T-helper 17 cell (primary cell): ENCODE measurements around the gene GHDC. TPM values are rescaled to one million over a fixed set of nuclear protein-coding genes. Genes with fewer than 3 reads are reported as not detected.
"Not testable (repeated sequence)": the region's sequence is repeated elsewhere in the genome, so short reads cannot be mapped to it uniquely, and the experiment has no call there.

ENCODE experiments used
- ATAC-seq: fragments of 150-1000 bp; cut with Tn5 transposase; 2 replicates; pipeline ENCODE4 v1.10.0; 2021; ENCODE audit warnings: mild to moderate bottlenecking, moderate library complexity
- DNase-seq, 3 donors: peaks; one replicate each; pipeline versions ENCODE4 v3.0.0 to v3.0.0-alpha.2; 2020 to 2021
- H3K9me3 ChIP-seq: one replicate; pipeline ENCODE4 v1.7.0; 2013; ENCODE audit warnings: low read length, mild to moderate bottlenecking; ENCODE audit not compliant: control insufficient read depth, poor library complexity, severe bottlenecking
- H3K27ac Mint-ChIP-seq: one replicate; pipeline ENCODE4 v1.8.0; 2022; ENCODE audit warnings: mild to moderate bottlenecking, moderate library complexity, mixed read lengths
- H3K27me3 Mint-ChIP-seq: one replicate; pipeline ENCODE4 v1.8.0; 2022; ENCODE audit warnings: mixed read lengths
- H3K36me3 Mint-ChIP-seq: one replicate; pipeline ENCODE4 v1.8.0; 2022; ENCODE audit warnings: low read depth, mixed read lengths
- H3K4me1 Mint-ChIP-seq: one replicate; pipeline ENCODE4 v1.8.0; 2022; ENCODE audit warnings: mild to moderate bottlenecking, mixed read lengths
- H3K4me3 Mint-ChIP-seq: one replicate; pipeline ENCODE4 v1.8.0; 2022; ENCODE audit warnings: mild to moderate bottlenecking, moderate library complexity, mixed read lengths
- total RNA-seq, 4 donors: library from RNA in 2 of 4; stranded (reverse) in 2 of 4; gene quantifications; one replicate each; pipeline ENCODE4 v1.2.3 and lab custom pipeline; 2022 to 2026

The GHDC gene, protein sequence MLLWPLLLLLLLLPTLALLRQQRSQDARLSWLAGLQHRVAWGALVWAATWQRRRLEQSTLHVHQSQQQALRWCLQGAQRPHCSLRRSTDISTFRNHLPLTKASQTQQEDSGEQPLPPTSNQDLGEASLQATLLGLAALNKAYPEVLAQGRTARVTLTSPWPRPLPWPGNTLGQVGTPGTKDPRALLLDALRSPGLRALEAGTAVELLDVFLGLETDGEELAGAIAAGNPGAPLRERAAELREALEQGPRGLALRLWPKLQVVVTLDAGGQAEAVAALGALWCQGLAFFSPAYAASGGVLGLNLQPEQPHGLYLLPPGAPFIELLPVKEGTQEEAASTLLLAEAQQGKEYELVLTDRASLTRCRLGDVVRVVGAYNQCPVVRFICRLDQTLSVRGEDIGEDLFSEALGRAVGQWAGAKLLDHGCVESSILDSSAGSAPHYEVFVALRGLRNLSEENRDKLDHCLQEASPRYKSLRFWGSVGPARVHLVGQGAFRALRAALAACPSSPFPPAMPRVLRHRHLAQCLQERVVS
- total RNA-seq (10 to 100 TPM; 12.4 to 13.5 TPM), total RNA-seq (lab: John Stamatoyannopoulos, UW) (14.9 to 18.3 reads per million in 2 donors)

DNA sequence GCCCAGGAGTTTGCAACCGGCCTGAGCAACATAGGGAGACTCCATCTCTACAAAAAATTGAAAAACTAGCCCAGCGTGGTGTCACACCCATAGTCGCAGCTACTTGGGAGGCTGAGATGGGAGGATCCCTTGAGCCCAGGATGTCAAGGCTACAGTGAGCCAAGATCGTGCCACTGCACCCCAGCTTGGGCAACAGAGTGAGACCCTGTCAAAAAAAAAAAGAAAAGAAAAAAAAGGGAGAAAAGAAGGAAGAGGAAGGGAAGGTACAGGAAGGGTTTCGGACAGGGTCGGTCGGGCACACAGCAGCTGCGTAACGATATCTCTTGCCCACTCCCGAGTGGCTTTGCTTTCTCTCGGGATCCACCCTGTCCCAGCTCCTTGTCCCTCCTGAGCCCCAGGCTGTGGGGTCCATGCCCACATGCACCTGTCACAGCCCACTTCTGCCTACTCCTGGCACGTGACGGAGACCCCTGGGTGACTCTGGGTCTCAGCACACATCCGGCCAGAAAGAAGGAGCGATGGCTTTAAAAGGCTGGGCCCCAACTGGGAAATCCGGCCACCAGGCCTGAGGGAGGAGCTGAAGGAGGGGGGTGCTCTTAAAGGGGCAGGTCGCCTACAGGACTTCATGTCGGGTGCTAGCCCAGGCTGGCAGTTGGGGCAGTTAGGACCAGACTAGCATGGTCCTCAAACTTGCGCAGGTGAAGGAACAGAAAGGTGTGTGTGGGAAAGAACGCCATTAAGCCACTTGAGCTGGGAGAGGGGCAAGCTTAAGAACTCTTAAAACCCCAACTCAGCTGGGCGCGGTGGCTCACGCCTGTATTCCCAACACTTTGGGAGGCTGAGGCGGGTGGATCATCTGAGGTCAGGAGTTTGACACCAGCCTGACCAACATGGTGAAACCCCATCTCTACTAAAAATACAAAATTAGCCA is at the start of gene GHDC:
Gene GHDC (minus strand): TSS at position 526 of the 931 bp plus-strand sequence. CDS start 913 bp downstream, outside the sequence.
- no peaks in the 10 kb centered on the region for H3K36me3 Mint-ChIP-seq
- H3K4me3 Mint-ChIP-seq: peak within 1 kb of the TSS; percentile 95
- no peaks in the 10 kb centered on the region for H3K27me3 Mint-ChIP-seq
- peak within 1 kb of the TSS; percentile 92 for H3K27ac Mint-ChIP-seq
- peak; percentile 43 to 61 (median 60) for DNase-seq
- H3K4me1 Mint-ChIP-seq: peaks cover 22% of the 10 kb centered on the region
- ATAC-seq: peak; percentile 97
- no peaks in the 10 kb centered on the region for H3K9me3 ChIP-seq

DNA sequence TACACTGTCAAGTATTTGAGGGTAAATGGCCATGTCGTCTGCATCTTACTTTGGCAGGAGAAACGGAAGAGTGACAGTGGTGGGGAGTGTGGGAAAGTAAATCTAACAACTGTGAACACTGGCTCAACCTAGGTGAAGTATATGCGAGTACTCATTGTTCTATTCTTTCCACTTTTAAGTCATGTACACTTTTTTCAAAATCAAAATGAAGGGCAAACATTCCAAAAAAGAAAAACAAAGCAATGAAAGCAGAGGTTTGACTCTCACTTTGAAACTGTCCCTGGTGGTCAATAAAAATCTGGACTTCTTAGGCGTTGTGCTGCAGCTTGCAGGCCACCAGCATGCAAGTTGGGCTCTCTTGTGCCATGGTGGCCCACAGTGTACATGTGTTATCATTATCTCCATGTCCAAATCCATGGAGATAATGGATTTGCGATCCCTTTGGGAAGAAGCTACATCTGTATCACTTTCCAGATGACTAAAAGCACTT is 49.2 kb upstream of the GHDC start:
- DNase-seq (no peak), ATAC-seq (no peak)
- H3K4me1 Mint-ChIP-seq: peaks cover 46% of the 10 kb centered on the region
- peak overlapping the region; percentile 24 for H3K27ac Mint-ChIP-seq
- no peaks in the 10 kb centered on the region for H3K9me3 ChIP-seq
- H3K36me3 Mint-ChIP-seq: no peaks in the 10 kb centered on the region
- no peak overlapping the region for H3K4me3 Mint-ChIP-seq
- no peaks in the 10 kb centered on the region for H3K27me3 Mint-ChIP-seq

DNA sequence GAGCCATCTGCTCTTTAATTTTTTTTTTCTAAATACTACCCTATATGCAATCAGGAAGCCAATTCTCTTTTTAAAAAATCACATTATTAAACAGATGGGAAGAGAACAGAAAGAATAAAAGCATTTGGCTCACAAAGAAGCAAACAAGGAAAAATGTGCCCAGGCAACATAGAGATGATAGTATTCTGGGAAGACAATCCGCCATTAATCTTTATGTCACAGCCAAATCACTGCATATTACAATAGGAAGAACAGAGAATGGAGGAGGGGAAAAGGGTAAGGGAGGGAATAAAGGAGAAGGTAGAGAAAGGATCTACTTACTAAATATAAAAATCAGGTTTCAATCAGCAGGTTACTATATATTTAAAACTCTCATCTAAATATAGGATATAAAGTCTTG is 47.6 kb upstream of the GHDC start:
- Mint-ChIP-seq H3K36me3 (no peaks in the 10 kb centered on the region), H3K4me1 (peaks cover 43% of the 10 kb centered on the region), H3K27ac (peak overlapping the region; percentile 70), H3K27me3 (no peaks in the 10 kb centered on the region), H3K4me3 (no peak overlapping the region)
- no peaks in the 10 kb centered on the region for H3K9me3 ChIP-seq
- no peak for DNase-seq
- ATAC-seq: no peak

DNA sequence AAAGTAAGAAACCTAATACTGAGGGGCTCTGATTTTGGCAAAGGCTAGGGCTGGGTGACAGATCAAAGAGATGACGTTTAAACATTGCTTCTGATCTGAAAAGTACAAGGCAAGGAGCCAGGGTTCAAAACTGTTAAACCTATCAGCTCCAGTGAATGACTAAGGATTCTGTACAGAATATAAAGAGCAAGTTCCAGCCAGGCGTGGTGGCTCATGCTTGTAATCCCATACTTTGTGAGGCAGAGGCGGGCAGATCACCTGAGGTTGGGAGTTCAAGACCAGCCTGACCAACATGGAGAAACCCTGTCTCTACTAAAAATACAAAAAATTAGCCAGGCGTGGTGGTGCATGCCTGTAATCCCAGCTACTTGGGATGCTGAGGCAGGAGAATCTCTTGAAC is 46.6 kb upstream of the GHDC start:
- ATAC-seq, H3K9me3 ChIP-seq, H3K27me3 Mint-ChIP-seq, DNase-seq, H3K4me3 Mint-ChIP-seq, H3K27ac Mint-ChIP-seq, H3K36me3 Mint-ChIP-seq: not testable (repeated sequence)
- H3K4me1 Mint-ChIP-seq: peaks cover 40% of the 10 kb centered on the region

DNA sequence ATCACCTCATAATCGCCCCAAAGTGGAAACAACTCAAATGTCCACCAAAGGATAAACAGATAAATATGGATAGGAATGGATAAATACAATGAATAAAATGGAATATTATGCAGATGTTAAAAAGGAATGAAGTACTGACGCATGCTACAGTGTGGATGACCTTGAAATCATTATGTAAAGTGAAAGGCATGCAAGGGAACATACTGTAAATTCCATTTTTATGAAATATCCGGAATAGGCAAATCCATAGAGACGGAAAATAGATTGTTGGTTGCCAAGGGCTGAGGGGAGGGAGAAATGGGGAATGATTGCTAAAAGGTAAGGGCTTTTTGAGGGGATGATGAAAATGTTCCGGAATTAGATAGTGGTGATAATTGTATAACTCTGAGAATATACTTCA is 45.9 kb upstream of the GHDC start:
- Mint-ChIP-seq H3K4me1 (peaks cover 40% of the 10 kb centered on the region), H3K36me3 (no peaks in the 10 kb centered on the region), H3K27me3 (no peaks in the 10 kb centered on the region), H3K4me3 (no peak overlapping the region), H3K27ac (no peak overlapping the region)
- DNase-seq (no peak), ATAC-seq (no peak)
- no peaks in the 10 kb centered on the region for H3K9me3 ChIP-seq

DNA sequence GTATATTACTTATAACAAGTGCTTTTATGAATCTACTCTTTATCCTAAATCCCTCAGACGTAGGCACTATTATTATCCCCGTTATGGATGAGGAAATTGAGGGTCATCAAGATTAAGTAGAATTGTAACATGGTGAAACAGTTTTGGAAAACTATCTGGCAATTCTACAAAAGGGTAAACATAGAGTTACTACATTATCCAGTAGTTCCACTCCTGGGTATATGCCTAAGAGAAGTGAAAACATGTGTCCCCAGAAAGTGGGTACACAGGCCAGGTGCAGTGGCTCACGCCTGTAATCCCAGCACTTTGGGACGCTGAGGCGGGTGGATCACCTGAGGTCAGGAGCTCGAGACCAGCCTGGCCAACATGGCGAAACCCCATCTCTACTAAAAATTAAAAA is 45.3 kb upstream of the GHDC start:
- H3K36me3 Mint-ChIP-seq, H3K9me3 ChIP-seq, DNase-seq, H3K4me3 Mint-ChIP-seq, H3K27me3 Mint-ChIP-seq, H3K27ac Mint-ChIP-seq, ATAC-seq: not testable (repeated sequence)
- H3K4me1 Mint-ChIP-seq: peaks cover 45% of the 10 kb centered on the region

DNA sequence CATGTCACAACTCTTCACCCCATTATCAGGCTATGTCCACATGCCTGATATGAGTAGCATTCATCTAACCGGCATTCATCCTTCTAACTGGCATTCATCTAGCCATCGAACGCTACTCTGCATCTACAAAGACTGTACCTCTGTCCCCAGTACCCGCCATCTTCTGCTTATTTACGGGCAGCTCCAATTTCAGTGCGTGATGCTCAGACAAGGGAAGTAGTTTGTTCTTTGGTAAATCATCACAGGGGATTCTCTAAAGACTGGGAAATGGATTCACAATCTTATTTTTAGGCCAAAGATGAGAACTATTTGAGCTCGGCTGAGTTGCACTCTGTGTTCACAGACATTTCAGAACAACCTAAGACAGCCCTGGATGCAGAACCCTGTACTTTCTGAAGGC is 42.5 kb upstream of the GHDC start:
- peaks cover 33% of the 10 kb centered on the region for H3K4me1 Mint-ChIP-seq
- DNase-seq: no peak
- H3K27me3 Mint-ChIP-seq: no peaks in the 10 kb centered on the region
- no peak overlapping the region for H3K4me3 Mint-ChIP-seq
- peak overlapping the region; percentile 24 for H3K27ac Mint-ChIP-seq
- H3K9me3 ChIP-seq: no peaks in the 10 kb centered on the region
- ATAC-seq: no peak
- no peaks in the 10 kb centered on the region for H3K36me3 Mint-ChIP-seq

DNA sequence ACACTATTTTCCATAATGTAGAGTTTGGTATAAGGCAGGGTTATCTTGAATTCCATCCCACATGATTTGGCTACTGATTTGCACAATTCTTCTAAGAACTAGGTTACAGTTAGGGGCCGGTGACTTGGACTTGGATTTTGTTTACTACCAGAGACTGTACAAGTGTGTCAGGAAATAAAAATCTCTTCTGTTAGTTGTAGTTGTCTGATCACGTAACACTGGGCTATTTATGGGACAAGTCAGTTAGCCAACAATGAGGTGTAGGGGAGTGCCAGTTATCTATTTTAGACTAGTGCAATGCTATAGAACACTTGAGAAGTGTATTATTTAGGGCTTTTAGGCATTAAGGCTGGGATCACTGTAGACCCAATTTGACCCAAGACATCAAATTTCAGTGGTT is 39.7 kb upstream of the GHDC start:
- no peaks in the 10 kb centered on the region for H3K9me3 ChIP-seq
- peaks cover 27% of the 10 kb centered on the region for H3K4me1 Mint-ChIP-seq
- H3K36me3 Mint-ChIP-seq: no peaks in the 10 kb centered on the region
- no peaks in the 10 kb centered on the region for H3K27me3 Mint-ChIP-seq
- ATAC-seq: no peak
- H3K27ac Mint-ChIP-seq: peak overlapping the region; percentile 86
- DNase-seq: no peak
- H3K4me3 Mint-ChIP-seq: no peak overlapping the region

DNA sequence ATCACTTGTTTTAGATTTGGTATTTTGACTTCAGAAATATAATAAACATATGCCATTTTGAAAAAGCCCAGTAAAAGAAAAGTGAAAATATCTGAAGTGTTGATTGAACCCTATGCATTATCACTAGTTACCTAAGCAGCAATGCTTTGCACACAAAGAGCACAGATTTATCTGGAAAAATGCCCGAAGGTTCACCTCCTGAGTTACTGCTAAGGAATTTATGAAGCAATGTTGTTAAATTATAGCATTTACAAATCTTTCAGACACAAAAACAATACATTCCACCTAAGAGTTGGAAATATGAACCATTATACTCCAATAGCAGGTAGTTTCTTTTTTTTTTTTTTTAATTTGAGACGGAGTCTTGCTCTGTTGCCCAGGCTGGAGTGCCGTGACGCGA is 38.9 kb upstream of the GHDC start:
- DNase-seq: no peak
- H3K4me1 Mint-ChIP-seq: peaks cover 27% of the 10 kb centered on the region
- no peak for ATAC-seq
- H3K4me3 Mint-ChIP-seq: no peak overlapping the region
- peak overlapping the region; percentile 86 for H3K27ac Mint-ChIP-seq
- no peaks in the 10 kb centered on the region for H3K9me3 ChIP-seq
- no peaks in the 10 kb centered on the region for H3K36me3 Mint-ChIP-seq
- no peaks in the 10 kb centered on the region for H3K27me3 Mint-ChIP-seq

DNA sequence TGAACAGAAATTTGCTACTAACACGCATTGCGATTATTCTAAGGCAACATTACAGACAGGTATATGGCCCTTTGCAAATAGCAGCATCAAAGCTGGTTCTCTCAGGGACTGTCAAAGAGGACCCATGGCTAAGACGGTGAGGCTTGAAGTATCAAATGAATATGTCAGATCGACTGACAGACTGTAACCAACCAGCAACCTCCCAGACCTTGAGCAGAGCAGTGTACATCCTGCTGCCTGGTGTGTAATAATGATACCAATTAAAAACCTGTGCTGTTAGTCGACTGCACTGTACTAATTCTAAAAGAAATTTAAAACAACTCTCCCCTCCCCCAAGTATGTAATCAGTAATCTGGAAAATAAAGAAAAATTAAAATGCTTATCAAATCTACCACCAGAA is 35.9 kb upstream of the GHDC start:
- no peak overlapping the region for H3K4me3 Mint-ChIP-seq
- no peaks in the 10 kb centered on the region for H3K9me3 ChIP-seq
- ATAC-seq: peak; percentile 32
- no peaks in the 10 kb centered on the region for H3K36me3 Mint-ChIP-seq
- H3K27me3 Mint-ChIP-seq: no peaks in the 10 kb centered on the region
- H3K27ac Mint-ChIP-seq: no peak overlapping the region
- DNase-seq: no peak
- peaks cover 17% of the 10 kb centered on the region for H3K4me1 Mint-ChIP-seq

DNA sequence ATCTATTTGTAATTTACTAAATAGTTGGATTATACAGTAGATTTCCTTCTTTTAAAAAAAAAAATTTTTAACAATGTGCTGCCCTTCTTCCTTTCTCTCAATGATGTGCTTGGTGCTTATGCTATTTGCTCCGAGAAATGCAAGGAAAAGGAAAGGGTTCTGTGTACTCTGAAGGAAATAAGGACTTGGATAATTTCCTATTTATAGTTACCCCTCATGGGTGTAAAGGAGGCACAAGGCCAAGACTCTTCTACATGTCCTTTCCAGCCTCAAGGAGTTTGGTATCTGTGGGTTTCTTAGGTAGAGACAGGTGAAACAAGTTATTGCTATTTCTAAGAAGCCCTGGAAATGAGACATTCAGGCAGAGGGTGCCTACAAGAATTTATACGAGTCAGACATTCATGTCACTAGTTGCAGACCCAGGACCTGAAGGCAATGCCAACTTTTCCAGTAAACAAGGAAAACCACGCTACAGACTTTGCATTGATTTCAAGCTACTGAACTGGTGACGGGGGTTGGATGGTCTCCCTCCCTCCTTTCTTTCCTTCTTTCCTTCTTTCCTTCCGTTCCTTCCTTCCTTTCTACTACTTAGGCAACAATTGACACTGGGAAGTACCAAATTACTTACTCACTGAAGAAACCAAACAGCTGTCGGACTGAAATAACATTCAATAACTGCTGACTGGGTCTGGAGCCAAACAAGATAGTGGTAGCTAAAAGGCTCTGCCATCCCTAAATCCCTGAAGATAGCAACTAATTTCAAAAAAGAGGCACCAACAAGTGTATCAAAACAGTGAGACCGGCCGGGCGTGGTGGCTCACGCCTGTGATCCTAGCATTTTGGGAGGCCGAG is 33.8 kb upstream of the GHDC start:
- no peaks in the 10 kb centered on the region for H3K9me3 ChIP-seq
- Mint-ChIP-seq H3K27ac (peak overlapping the region; percentile 85), H3K36me3 (no peaks in the 10 kb centered on the region), H3K27me3 (no peaks in the 10 kb centered on the region), H3K4me1 (peaks cover 7% of the 10 kb centered on the region), H3K4me3 (no peak overlapping the region)
- DNase-seq: no peak
- ATAC-seq: no peak

DNA sequence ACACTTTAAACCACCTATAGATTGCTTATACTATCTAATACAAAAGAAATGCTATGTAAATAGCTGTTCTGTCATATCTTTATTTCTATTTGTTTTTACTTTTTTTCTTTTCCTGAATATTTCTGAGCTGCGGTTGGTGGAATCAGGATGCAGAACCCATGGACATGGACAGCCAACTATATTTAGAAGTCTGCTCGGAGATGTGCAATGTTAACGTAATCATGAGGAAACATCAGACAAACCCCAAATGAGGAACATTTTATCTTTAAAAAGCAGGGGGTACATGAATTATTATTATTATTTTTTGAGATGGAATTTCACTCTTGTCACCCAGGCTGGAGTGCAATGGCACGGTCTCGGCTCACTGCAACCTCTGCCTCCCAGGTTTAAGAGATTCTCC is 31.4 kb upstream of the GHDC start:
- H3K36me3 Mint-ChIP-seq: peaks cover 5% of the 10 kb centered on the region

More for the DNA sequence above, 31.4 kb upstream of the GHDC start:
- peaks cover 11% of the 10 kb centered on the region for H3K4me1 Mint-ChIP-seq
- H3K4me3 Mint-ChIP-seq: no peak overlapping the region
- no peaks in the 10 kb centered on the region for H3K27me3 Mint-ChIP-seq
- ATAC-seq (no peak), DNase-seq (no peak)
- no peaks in the 10 kb centered on the region for H3K9me3 ChIP-seq
- no peak overlapping the region for H3K27ac Mint-ChIP-seq
